Measurements from ENCODE around the gene KLHDC2. TPM values are rescaled to one million over a fixed set of nuclear protein-coding genes. Genes with fewer than 3 reads are reported as not detected.
A peak's percentile ranks its signal among the peaks of the same experiment; 100 is the strongest.

Gene KLHDC2
- total and polyA plus RNA-seq, 7 donors, result 37.4 to 111 (median 80.9) TPM

DNA sequence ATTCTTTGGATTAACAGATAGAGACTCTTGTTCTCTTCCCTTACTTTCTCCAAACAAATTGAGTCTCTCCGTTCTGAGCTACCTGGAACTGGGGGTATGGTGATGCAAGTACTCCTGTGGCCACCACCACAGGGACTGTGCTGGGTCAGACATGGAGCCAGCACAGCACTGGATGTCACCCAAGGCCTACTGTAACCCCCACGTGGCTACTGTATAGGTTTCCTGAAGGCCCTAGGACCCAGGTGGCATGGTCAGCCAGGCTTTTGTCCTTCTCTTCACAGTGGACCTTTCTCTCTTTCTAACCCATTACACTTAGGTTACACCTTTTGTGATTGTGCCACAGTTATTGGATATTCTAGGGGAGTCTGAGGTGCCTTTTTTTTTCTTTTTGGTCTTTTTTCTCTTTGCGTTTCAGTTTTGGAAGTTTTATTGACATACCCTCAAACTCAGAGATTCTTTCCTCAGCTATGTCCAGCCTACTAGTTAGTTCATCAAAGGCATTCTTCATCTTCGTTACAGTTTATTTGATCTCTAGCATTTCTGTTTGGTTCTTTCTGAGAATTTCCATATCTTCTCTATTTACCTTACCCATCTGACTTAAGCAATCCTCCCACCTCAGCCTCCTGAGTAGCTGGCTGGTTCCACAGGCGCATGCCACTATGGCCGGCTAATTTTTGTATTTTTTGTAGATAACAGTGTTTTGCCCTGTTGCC lies 6.0 kb upstream of the KLHDC2 start:
- 88 to 91% methylated on average over 6 of the region's 6 CpGs for WGBS, 2 donors
- Histone ChIP-seq H3K9me3 (no peaks in the 10 kb centered on the region), H3K4me3 (no peak overlapping the region), H3K27me3 (no peaks in the 10 kb centered on the region), H3K36me3 (no peaks in the 10 kb centered on the region), H3K4me1 (peaks cover 0 to 5% (median 3%) of the 10 kb centered on the region in 4 donors), H3K27ac (no peak overlapping the region)
- intact Hi-C loops (cut with DNase I), result no loop called here
- DNase-seq, result no peak
- TF ChIP-seq EP300 (IDR thresholded peaks at IDR 0.05), result no peak
- no peak for TF ChIP-seq POLR2AphosphoS5 (IDR thresholded peaks at IDR 0.05)
- TF ChIP-seq, protein P1, sequence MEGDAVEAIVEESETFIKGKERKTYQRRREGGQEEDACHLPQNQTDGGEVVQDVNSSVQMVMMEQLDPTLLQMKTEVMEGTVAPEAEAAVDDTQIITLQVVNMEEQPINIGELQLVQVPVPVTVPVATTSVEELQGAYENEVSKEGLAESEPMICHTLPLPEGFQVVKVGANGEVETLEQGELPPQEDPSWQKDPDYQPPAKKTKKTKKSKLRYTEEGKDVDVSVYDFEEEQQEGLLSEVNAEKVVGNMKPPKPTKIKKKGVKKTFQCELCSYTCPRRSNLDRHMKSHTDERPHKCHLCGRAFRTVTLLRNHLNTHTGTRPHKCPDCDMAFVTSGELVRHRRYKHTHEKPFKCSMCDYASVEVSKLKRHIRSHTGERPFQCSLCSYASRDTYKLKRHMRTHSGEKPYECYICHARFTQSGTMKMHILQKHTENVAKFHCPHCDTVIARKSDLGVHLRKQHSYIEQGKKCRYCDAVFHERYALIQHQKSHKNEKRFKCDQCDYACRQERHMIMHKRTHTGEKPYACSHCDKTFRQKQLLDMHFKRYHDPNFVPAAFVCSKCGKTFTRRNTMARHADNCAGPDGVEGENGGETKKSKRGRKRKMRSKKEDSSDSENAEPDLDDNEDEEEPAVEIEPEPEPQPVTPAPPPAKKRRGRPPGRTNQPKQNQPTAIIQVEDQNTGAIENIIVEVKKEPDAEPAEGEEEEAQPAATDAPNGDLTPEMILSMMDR (IDR thresholded peaks at IDR 0.05), result no peak
- no peak for TF ChIP-seq POLR2A (IDR thresholded peaks at IDR 0.05)

DNA sequence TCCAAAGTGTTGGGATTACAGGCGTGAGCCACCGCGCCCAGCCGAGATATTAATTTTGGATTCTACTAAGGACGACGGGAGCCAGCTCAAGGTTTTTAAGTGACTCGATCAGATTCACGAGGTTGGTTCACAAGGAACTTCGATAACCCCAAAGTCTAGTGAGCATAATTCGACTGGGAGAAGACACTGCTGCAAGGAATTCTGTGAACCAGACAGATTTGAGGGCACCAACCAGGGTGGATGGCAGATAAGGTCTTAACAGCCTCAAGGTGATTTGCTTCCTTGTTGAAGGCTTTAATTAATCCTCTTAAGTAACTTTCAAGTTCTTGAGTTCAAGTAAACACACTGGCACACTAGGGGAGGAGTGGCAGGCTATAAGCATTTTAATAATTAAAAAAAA lies 1.1 kb upstream of the KLHDC2 start:
- Histone ChIP-seq H3K36me3 (peaks cover 0 to 6% (median 2%) of the 10 kb centered on the region in 4 donors), H3K27ac (peak overlapping the region; percentile 93 to 99 (median 98)), H3K4me3 (peak overlapping the region; percentile 34 to 100 (median 87)), H3K9me3 (no peaks in the 10 kb centered on the region), H3K4me1 (peaks cover 0 to 30% (median 28%) of the 10 kb centered on the region in 4 donors), H3K27me3 (no peaks in the 10 kb centered on the region)
- TF ChIP-seq POLR2AphosphoS5 (IDR thresholded peaks at IDR 0.05) (no peak), POLR2A (IDR thresholded peaks at IDR 0.05) (no peak), EP300 (IDR thresholded peaks at IDR 0.05) (no peak)
- TF ChIP-seq, protein P1 (IDR thresholded peaks at IDR 0.05), result no peak
- WGBS, 2 donors, result 30 to 74% methylated on average over 10 of the region's 10 CpGs
- DNase-seq, result no peak
- intact Hi-C loops (cut with DNase I), result loop anchor here (2.0 kb wide), 1 partner anchor 74 kb away; the partner anchor contains the start of gene KLHDC1

DNA sequence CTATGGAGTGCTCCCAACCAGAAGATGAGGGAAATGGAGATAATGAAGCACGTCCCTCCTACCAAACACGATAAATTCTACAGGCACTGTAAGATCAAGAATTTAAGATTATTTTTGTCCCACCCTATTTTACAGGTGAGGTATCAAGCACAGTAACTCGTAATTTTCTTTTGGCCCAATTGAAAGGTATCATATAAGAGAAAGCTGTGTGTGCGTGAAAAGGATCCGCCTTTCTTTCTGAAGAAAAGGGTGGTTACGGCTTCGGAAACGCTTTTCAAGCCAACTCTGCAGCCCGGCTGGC lies 733 bp upstream of the KLHDC2 start:
- Histone ChIP-seq H3K27ac (peak overlapping the region; percentile 93 to 99 (median 98)), H3K9me3 (no peaks in the 10 kb centered on the region), H3K4me3 (peak overlapping the region; percentile 34 to 100 (median 87)), H3K27me3 (no peaks in the 10 kb centered on the region), H3K4me1 (peaks cover 0 to 30% (median 28%) of the 10 kb centered on the region in 4 donors), H3K36me3 (peaks cover 0 to 9% (median 3%) of the 10 kb centered on the region in 4 donors)
- intact Hi-C loops (cut with DNase I), result loop anchor here (2.0 kb wide), 1 partner anchor 74 kb away; the partner anchor contains the start of gene KLHDC1
- DNase-seq, result no peak
- 1% methylated on average over 9 of the region's 9 CpGs for WGBS, 2 donors
- TF ChIP-seq EP300 (IDR thresholded peaks at IDR 0.05) (no peak), POLR2A (IDR thresholded peaks at IDR 0.05) (no peak), POLR2AphosphoS5 (IDR thresholded peaks at IDR 0.05) (no peak)
- TF ChIP-seq, protein P1 (IDR thresholded peaks at IDR 0.05), result no peak

DNA sequence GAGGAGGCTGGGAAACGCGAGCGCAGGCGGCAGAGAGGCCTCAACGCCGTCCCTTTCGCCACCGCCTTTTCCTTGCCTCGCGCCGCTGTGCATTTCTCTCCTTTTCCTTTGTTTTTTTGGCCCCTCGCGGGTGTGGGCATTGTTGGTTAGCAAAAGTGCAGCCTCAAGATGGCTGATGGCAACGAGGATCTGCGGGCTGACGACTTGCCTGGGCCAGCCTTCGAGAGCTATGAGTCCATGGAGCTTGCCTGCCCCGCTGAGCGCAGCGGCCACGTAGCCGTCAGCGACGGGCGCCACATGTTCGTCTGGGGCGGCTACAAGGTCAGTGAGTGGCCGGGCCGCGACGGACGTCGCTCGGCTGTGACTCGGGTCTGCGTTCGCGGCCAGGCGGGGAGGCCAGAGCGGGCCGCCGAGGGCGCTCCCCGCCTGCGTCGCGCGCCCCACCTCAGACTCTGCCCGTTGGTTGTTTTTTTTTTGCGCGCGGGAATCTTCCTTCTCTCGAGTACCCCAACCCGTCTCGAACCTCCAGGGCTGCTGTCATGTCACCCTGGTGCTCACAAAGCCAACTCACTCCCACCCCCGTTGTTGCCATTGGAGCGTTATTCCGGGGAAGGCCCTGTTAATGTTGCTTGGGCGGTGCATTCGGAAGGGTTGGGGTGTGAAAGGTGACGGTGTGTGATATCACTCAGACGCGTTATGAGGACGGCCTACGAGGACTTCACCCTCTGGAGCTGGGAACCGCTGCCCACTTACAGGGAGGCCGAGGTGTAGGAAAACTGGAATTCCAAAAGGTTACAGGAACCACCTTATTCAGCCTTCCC lies 558 bp downstream of the KLHDC2 start:
- peak; percentile 71 for DNase-seq
- H3K4me1 ChIP-seq, result peaks cover 0 to 30% (median 28%) of the 10 kb centered on the region in 4 donors
- no peaks in the 10 kb centered on the region for H3K27me3 ChIP-seq
- WGBS, 2 donors, result 0 to 1% methylated on average over 67 of the region's 67 CpGs
- H3K27ac ChIP-seq, result peak overlapping the region; percentile 93 to 99 (median 98)
- H3K36me3 ChIP-seq, result peaks cover 0 to 18% (median 5%) of the 10 kb centered on the region in 4 donors
- TF ChIP-seq POLR2AphosphoS5 (IDR thresholded peaks at IDR 0.05), result peak in 2 of 4 donors; percentile 46 to 49
- TF ChIP-seq, protein P1 (IDR thresholded peaks at IDR 0.05), result no peak
- peak in 1 of 2 donors; percentile 46 for TF ChIP-seq POLR2A (IDR thresholded peaks at IDR 0.05)
- intact Hi-C loops (cut with DNase I), result loop anchor here (2.0 kb wide), 1 partner anchor 134 kb away; the partner anchor contains the start of gene DNAAF2
- no peaks in the 10 kb centered on the region for H3K9me3 ChIP-seq
- peak overlapping the region; percentile 75 to 100 (median 87) for H3K4me3 ChIP-seq

Measured in sigmoid colon (tissue), 7 donors.